GM18868 (cell line): ENCODE results near the gene UBAC1.
"Not testable (repeated sequence)": the region's sequence is repeated elsewhere in the genome, so short reads cannot be mapped to it uniquely, and the experiment has no call there.

Source experiments
- ATAC-seq: cut with Tn5 transposase; IDR thresholded peaks from one replicate; pipeline ENCODE4 v1.9.1; 2021; ENCODE audit warnings: mild to moderate bottlenecking, moderate library complexity; ENCODE audit not compliant: unreplicated experiment

UBAC1 gene

DNA sequence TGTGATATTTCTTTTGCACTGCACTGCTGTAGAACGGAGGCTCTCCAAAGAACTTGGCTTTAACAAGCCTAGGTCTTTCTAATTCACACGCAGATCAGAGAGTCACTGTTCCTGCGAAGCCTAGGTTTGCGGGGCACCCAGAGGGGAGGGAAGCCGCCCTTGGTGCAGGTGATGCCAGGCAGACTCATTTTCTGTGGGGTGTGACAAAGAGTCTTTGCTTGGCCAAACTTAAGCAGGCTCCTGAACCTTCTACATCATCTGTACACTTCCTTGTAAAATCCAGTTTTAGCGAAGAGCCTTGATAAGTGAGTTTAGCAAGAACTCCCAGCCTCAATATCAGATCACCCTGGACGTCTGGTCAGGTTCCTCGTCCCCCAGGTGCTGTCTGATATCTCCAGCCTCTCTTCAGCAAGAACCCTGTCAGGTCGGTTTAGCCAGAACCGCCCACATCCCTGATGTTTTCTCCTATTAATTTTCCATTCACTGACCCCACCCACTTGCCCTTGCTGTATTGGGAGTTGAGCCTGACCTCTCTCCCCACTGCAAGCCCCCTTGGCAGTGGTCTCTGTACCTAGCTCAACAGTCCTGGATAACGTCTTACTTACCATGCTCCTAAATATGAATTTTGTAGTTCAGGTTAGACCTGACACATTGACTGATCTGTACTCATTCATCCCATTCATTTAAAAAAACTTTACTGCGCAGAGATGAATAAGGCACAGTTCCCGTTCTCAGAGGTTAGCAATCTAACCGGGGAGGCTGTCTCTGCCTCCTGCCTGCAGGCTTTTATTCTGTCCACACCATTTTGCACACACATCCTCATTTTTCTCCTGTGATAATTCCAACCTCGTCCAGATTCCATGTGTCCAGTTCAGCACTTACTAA lies 880 bp upstream of the UBAC1 start:
- ATAC-seq, result no peak

DNA sequence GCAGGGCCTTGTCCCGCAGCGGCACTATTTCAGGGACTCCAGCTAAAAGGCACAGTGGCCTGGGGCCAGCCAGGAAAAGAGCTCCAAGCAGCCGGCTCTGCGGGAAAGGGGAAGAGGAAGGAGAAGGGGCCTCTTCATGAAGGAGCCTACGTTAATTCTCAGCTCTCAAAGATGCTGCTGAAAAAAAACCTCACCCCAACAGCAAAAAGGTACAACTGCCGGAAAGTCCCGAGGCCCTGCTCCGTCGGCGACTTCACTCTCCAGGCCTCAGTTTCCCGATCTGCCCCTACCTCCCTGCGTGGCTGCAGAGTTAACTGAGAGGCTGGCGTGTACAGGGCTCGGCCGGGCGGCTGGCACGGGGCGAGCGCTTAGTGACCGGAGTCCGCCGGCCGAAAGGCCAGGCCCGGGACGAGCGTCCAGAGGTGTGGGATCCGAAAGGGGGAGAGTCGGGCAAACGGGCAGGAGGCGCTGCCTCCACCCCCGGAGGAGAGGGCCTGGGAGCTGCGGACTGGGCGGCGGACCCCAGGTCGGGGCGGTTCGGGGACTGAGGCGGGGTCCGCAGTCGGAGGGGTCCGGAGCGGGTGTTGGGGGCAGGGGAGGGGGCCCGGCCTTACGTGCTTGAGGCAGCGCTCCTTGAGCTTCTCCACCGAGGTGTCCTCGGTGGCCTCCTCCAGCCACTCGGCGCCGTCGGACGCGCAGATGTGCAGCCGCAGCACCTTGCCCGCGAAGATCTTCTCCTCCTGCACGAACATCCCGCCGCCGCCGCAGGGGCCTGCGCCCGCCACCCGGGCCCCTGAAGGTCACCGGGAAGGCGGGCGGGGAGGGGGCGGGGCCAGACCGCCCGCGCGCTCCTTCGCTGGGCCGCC lies 529 bp downstream of the UBAC1 start:
- ATAC-seq, result no peak

DNA sequence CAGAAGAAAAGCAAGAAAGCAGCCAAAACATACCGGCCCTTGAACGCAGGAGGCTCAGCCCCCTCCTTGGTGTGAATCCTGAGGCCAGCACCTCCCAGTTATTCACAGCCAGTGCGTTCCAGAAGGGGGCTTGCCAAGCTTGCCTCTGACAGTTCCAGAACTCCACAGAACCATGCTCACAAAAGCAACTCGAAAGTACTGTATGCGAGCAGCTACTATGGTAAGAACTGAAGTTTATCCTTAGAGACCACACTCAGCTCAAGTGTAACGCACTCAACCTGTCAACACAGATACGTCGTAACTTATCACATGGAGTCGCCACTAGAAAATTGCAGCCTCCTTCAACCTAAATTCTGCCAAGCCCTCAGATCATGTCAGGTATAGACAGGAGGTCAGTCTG lies 1.4 kb downstream of the UBAC1 start:
- no peak for ATAC-seq

DNA sequence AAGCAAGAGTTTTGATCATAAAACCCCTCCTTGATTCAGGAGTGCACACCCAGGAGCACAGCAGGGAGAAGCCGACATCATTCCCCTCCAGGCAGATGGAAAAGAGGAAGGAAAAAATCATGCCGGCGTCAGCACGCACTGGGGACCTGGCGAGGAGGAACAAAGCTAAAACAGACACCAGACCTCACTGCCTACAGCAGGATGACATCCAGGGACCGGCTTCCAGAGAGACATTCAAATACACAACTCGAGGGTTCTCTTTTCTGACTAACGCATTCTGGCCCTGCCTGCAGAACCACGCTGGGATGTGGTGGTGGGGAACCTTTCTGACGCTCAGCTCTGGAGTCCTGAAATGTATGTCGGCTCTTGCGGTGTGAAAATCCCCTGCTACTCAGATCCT lies 2.7 kb downstream of the UBAC1 start:
- ATAC-seq, result no peak

DNA sequence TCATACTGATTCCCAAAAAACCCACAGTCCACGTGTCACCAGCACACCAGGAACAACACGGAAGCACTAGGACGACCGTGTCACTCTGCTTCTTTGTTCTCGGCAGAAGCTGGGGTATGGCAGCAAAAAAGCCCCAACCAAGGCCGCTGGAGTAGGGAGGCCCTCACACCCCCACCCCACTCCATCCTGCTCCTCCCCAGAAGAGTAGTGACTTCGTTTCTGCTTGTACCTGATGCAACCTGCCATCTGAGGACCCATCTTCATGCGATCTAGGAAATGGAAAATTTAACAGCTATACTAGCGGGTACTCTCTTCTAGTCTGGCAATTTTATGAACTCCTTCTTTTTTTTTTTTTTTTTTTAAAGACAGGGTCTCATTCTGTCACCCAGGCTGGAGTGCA lies 3.7 kb downstream of the UBAC1 start:
- no peak for ATAC-seq

DNA sequence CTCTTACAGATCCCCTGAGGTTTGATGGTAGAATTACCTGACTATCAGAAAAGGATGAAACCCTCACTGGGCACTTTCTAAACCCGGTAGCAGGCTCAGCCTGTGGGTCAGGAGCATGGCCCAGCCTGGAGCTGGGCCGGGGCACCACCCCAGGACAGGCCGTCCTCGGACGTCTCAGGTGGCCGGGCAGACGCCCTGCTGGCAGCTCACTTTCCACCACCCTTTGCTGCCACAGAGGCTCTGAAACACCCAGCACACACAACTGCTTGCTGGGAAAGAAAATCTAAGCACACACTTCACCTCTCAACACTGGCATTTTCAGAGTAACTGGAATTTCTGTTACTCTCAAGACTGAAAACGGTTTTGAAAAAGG lies 4.4 kb downstream of the UBAC1 start:
- ATAC-seq, result no peak

DNA sequence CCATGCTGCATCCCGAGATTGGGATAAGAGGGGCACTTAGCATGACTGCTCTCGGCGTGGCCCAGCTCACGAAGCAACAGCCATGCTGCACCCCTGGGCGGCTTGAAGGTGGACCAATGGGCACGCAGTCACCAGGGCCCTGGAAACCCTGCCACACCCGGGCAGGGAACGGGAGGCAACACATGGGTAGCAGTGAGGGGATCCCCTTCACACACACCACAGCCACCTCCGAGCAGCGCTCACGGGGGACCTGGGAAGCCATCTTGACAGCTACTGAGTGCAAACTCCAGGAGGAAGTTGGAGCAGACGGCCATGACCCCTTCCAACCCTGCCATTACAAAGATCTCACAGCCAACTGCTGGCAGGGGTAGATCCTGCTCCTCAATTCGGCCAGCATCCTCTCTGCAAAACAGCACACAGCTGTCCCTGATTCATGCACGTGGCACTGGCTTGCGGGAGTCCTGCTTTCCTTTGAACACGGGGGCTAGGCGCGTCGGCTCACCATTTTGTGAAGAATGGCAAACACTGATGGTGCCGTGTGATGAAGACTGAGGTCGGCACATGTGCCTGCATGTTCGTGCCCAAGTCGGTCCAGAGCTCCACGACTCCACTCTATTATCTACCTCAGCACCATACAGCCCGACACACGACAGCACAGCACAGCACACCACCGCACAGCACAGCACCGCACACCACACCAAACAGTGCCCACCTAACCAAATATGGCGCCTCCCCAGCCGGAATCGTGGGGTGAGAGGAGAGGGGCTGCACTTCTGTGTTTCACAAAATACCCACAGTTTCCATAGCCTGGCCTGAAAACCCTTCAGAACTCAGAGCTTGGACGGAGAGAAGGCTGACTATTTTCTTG lies 5.0 kb downstream of the UBAC1 start:
- no peak for ATAC-seq

DNA sequence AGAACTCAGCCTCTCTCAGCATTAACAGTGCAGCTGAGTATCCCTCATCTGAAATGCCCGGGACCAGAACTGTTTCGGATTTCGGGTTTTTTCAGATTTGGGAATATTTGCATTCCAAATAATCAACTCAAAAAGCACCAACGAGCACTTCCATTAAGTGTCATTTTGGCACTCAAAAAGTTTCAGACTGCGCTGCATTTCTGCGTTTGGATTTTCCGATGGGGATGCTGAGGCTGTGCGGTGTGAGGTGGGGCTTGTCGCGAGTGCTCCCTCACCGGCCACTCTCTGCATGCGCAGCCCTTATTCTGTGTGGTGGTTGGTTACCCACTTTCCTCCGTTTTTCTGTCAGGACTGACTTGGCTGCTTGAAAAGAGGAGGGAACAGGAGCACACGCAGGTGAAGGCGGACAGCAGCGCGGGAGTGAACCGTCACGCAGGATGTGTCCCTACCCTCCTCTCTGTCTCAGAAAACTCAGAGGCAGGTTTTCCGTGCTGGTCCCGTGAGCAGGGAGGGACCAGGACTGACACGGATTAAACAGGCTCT lies 8.4 kb downstream of the UBAC1 start:
- ATAC-seq, result no peak

DNA sequence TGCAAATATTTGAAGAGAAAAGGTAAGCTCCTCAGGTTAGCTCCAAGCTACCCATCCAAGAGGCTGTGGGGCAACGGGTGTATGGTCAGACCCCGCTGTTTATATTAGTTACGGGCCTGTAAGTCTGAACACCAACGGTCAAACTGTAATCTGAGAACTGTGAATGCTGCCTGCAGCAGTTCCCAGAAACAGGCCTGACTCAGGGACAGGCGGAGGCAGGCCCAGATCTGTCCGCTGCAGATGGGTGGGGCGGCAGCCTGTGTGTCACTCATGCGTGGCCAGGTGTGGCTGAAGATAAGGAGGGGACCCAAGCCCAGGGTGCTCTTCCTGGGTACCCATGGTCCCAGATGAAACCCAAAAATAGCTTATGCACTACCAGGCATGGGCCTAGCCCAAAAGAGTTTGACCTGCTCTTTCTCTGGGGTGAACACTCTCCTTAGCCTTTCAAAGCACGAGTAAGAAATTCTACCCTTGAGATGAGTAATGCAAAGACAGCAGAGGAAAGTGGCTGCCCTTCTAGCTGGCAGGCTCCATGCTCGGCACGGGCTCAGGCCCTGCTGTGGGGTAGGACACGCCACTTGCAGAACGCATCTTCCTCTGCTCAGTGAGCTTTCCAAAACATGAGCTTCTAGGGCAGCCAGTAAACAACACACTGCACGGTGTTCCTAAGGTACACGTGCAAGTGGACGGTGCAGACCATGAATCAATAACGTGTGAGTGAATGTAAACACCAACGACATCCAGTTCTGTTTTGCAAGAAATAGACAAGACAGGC lies 9.1 kb downstream of the UBAC1 start:
- ATAC-seq, result no peak

DNA sequence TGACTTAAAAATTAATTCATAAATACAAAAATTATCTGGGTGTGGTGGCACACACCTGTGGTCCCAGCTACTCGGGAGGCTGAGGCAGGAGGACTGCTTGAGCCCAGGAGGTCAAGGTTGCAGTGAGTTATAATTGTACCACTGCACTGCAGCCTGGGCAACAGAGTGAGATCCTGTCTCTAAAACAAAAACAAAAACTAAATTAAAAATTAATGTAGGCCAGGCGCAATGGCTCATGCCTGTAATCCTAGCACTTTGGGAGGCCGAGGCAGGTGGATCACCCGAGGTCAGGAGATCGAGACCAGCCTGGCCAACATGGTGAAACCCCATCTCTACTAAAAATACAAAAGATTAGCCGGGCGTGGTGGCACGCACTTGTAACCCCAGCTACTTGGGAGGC lies 9.9 kb downstream of the UBAC1 start:
- not testable (repeated sequence) for ATAC-seq

DNA sequence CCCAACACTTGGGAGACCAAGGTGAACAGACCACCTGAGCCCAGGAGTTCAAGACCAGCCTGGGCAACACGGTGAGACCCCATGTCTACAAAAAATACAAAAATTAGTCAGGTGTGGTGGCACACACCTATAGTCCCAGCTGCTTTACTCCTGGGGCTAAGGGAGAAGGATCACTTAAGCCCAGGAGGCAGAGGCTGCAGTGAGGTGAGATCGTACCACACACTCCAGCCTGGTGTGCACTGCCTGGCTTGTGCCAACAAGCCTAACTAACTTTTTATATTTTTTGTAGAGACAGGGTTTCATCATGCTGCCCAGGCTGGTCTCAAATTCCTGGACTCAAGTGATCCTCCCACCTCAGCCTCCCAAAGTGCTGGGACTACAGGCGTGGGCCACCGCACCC lies 10.3 kb downstream of the UBAC1 start:
- ATAC-seq, result not testable (repeated sequence)

DNA sequence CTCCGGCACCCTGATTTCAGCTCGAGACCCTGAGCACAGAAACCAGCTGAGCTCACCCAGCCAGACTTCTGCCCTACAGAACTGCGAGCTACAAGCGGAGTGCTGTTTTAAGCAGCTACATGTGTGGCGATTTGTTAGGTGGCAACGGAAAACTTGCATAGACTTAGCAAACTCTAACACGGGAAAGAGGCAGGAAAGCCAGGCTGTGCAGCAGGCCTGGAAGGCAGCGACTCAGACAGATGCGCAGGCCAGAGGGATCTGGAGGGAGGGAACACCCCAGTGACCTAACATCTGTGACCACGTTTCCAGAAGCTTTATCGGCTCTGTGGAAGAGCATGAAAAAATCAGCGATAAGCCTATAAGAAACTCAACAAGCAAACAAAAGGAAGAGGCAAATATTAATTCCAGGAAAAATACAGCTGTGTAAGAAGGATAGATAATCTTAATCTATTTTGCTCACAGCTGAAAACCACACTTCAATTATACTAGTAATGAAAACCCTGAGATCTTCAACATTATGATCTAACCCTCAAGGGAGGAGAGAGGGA lies 11.0 kb downstream of the UBAC1 start:
- no peak for ATAC-seq

DNA sequence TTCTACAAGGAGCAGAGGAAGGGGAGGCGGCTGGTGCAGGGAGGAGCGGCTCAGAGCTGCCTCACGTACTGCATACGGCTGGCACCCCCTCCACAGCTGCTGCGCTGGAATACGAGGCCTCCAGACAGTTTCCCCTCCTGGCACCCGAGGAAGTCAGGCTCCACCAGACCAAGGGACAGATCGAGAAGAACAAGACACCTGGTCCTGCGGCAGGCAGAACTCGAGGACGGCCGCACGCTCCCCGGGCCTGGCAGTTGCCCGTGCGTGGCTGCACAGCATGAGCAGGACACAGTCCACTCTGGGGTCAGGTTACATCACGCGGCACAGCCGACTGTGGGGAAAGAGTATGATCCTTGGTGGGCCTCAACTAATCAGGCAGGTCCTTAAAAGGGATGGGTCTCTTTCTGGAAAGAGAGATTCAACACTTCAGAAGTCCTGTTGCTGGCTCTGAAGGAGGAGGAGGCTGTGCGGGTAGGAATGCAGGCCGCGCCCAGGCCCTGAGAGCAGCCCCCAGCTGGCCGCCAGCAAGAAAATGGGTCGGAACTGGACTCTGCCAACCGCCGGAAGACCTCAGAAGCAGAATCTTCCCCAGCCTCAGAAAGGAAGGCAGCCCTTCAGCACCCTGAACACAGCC lies 11.6 kb downstream of the UBAC1 start:
- ATAC-seq, result no peak

DNA sequence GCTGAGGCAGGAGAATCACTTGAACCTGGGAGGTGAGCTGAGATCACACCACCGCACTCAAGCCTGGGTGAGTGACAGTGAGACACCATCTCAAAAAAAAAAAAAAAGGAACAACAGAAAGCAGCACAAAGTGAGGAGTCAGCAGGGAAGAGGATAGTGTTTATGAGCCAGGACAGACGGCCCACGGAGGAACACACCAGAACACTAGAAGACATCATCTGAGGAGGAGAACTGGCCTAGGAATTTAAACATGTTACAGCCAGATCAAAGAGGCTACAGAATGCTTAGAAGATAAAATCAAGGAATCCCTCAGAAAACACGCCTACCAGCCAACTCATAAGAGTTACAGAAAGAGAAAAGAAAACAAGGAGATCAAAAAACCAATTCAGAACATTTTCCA lies 12.2 kb downstream of the UBAC1 start:
- no peak for ATAC-seq

DNA sequence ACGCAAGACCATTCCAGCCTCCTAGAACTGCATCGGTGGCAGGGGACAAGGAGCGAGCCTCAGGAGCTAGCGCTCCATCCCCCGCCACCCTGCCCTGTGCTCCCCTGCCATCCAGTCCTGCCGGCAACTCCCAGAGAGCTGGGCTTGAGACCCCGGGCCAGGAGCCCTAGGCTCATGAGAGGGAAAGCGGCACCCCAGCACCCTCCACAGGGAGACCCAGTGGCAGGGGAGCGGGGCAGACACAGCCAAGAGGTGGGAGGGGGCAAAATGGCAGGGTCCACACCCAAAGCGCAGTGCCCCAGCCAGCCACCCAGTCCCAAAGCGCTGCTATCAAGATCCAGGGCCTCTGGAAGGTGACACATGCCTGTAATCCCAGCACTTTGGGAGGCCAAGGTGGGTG lies 12.7 kb downstream of the UBAC1 start:
- no peak for ATAC-seq

DNA sequence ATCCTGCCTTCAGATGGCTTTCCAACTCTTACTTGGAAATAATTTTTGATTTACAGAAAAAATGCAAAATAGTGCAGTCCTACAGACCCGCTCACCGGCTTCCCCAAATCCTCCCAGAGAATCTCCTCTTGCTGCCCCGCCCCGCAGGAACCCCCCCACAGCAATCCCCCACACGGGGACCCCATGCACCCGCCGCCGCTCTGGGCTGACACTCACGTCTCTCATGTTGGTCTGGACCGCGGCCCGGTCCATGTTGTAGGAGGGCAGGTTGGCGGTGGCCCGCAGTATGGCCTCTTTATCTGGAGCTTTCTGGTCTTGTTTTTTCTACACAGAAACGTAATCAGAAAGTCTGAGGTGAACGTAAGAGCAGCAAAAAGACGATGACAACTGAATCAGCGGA lies 13.6 kb downstream of the UBAC1 start:
- ATAC-seq, result no peak

DNA sequence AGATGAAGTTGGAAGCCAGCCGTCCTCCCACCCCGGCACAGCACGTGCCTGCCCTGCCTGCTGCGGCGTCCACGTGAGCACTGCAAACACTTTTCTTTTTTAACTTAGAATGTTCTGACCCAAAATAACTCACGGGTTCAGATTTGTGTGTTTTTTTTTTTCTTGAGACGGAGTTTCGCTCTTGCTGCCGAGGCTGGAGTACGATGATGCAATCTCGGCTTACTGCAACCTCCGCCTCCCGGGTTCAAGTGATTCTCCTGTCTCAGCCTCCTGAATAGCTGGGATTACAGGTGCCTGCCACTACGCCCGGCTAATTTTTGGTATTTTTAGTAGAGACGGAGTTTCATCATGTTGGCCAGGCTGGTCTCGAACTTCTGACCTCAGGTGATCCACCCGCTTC lies 14.1 kb downstream of the UBAC1 start:
- not testable (repeated sequence) for ATAC-seq

DNA sequence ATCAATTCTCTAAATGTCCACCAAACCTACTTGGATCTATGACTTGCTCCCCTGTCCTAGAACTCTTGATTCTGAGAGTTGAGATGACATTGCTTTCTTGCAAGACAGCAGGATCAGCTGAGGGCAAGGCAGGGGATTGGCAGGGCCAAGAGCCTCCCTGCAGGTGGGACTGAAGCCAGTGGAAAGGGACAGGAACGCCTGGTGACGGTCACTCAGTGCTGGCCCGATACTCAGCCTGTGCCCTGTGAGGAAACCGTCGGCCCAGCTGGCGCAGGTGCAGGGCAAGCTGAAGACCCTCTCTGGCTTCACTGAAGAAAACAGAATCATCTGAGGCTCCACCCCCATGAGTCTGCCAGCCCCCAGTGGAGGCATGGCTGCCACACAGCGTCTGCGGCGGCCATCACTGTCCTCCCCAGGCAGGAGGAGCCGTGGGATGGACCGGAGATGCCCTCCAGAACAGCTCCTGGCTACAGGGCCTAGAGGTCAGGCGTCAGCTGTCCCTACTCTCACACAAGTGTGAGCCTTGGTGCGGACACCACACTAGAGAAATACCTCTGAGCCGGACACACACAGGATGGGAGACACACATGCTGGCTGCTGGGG lies 14.7 kb downstream of the UBAC1 start:
- no peak for ATAC-seq

DNA sequence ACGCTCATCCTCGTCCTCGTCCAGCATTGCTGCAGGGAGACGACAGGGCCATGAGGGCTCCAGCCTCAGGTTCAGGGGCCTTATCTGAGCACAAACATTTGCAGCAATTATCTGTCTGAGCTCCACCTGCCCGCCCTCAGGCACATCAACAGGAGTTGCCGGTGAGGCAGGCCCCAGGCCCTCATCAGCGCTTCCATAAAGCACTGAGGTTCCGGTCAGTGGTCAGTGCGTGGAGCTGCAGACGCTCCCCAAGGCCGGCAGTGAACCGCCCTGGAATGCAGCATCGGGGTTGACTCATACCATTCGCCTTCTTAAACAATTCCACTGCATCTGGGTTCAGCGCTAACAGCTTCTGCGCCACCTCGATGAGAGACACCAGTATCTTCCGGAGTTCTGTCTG lies 15.2 kb downstream of the UBAC1 start:
- no peak for ATAC-seq
